GM12874 (cell line): ENCODE results near the gene ITPR2.

Source experiments
- TF ChIP-seq, protein P1 (sequence below): IDR thresholded peaks from 2 replicates; pipeline ENCODE4 v1.5.1; 2011; ENCODE audit warnings: low read depth, mild to moderate bottlenecking, control low read depth, low read length, moderate library complexity; ENCODE audit not compliant: insufficient read depth

ITPR2 gene

GRCh38 chr12:26546535-26547314 lies 286.3 kb downstream of the ITPR2 start:
- TF ChIP-seq, protein P1, sequence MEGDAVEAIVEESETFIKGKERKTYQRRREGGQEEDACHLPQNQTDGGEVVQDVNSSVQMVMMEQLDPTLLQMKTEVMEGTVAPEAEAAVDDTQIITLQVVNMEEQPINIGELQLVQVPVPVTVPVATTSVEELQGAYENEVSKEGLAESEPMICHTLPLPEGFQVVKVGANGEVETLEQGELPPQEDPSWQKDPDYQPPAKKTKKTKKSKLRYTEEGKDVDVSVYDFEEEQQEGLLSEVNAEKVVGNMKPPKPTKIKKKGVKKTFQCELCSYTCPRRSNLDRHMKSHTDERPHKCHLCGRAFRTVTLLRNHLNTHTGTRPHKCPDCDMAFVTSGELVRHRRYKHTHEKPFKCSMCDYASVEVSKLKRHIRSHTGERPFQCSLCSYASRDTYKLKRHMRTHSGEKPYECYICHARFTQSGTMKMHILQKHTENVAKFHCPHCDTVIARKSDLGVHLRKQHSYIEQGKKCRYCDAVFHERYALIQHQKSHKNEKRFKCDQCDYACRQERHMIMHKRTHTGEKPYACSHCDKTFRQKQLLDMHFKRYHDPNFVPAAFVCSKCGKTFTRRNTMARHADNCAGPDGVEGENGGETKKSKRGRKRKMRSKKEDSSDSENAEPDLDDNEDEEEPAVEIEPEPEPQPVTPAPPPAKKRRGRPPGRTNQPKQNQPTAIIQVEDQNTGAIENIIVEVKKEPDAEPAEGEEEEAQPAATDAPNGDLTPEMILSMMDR, result no peak

- TF ChIP-seq, protein P1, result no peak
These were observed 293.9 kb downstream of the ITPR2 start for GRCh38 chr12:26539131-26539530.

- TF ChIP-seq, protein P1, result no peak
These were observed 295.3 kb downstream of the ITPR2 start for GRCh38 chr12:26537651-26538050.

DNA sequence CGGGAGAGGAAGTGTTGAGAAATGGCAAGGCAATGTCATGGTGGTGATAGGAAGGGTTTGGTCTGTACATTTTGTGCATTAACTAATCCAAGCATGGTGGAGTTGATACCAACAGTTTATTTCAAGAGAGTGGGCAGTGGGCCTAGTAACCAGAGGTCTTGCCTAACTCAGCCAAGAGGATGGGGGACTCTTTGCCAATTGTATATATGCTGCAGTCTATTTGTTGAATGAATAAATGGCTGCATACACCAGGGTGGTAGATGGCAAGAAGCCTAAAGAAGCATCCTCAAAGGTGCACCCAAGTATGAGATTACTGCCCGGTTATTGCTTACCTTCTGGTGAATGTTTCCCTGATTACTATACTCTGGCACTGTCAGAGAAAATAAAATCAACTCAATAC lies 295.9 kb downstream of the ITPR2 start:
- TF ChIP-seq, protein P1, result no peak

DNA sequence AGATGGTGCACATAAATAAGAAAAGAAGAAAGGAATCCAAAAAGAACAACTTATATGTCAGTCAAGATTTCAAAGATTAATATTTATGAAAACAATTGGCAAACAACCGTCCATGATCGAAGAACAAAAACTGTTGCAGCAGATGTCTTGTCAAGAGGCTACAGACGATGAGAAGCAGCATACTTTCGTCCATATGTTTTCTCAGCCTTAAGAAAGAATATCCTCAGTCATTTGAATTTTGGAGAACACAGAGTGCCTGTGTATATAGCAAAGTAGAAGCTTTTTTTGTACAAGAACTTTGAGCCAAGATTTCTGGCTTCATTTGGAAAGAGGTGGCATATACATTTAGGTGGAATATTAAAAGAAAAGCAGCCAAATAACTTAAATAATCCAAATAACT lies 297.2 kb downstream of the ITPR2 start:
- TF ChIP-seq, protein P1, result no peak

- TF ChIP-seq, protein P1, result no peak
These were observed 298.9 kb downstream of the ITPR2 start for GRCh38 chr12:26534071-26534470.

GRCh38 chr12:26533211-26533610 lies 299.8 kb downstream of the ITPR2 start:
- TF ChIP-seq, protein P1, result no peak
